Measurements from ENCODE around the gene ADRA2B.
"Not testable (repeated sequence)": the region's sequence is repeated elsewhere in the genome, so short reads cannot be mapped to it uniquely, and the experiment has no call there.

The ADRA2B gene

DNA sequence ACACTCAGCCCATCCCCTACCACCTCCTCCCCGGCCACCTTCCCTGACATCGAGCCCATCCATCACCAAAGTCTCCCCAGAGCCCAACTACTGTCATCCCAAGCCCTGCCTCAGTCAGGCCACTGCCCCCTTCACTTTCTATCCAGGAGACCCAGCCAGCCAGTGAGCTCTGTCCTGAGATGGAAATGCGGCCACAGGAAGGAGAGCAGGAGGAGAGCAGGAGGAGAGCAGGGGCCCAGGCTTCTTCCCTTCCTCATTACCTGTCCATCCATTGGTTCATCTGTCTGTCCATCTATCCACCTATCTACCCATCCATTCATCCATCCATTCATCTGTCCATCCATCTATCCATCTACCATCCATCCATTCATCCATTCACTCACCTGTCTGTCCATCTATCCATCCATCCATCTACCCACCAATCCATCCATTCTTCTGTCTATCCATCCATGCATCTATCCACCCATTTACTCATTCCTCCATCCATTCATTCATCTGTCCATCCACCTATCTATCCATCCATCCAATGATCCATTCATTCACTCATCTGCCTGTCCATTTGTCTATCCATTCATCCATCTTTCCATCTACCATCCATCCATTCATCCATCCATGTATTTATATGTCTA is 52.2 kb downstream of the ADRA2B start:
- DNase-seq = not testable (repeated sequence)

DNA sequence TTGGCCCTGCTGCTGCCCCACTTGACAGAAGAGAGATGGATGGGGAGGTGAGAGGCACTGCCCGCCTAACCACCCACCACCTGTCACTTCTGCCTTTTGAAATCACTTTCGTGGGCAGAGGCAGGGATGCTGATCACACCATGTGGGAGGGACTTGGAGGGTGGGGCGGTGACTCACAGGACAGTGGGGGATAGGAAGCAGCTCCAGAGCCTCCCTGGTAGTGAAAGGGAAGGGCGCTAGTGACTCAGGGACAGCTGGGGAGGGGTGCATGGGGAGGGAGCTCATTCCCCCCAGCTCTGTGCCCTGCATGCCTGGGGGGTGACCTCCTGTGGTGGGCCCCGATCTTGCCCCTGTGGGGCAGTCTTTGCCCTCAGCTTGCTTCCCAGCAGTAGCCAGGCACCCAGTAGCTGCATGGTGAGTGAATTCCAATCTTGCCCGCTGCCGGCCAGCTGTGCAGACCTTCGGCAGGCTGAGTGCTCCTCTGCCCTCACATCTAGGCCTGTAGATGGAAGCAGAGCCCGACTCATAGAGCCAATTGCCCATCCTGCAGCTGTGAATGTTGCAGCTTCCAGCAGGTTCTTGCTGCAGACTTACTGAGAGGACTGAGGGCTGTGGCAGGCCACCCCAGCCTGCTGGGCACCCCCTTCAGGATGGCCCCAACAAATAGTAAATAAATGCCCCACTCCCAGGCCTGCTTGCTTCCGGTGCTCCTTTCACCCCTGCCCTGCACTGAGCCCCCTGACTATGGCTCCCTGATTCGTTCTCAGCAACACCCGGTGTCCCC is 53.1 kb downstream of the ADRA2B start:
- peak; percentile 35 for DNase-seq
